ENCODE results near the gene FBXL20.

DNA sequence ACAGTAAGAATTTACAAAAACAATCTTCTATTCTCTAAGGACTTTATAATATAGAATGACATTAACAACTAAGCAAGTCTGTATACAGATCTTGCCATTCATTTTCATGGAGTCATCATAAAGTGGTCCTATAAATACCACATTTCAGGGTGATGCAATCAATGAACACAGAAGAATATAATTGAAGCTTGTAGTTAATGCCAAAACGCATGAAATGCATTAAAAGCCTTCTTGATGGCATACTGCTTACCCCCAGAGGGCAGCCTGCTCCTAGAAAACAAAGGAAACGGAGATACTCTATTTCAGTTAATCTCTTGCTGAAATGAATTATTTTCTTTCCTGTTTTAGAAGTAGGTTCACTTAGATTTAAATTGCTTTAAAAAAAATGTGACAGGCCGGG lies 130.5 kb downstream of the FBXL20 start:
- TF ChIP-seq, protein P1, sequence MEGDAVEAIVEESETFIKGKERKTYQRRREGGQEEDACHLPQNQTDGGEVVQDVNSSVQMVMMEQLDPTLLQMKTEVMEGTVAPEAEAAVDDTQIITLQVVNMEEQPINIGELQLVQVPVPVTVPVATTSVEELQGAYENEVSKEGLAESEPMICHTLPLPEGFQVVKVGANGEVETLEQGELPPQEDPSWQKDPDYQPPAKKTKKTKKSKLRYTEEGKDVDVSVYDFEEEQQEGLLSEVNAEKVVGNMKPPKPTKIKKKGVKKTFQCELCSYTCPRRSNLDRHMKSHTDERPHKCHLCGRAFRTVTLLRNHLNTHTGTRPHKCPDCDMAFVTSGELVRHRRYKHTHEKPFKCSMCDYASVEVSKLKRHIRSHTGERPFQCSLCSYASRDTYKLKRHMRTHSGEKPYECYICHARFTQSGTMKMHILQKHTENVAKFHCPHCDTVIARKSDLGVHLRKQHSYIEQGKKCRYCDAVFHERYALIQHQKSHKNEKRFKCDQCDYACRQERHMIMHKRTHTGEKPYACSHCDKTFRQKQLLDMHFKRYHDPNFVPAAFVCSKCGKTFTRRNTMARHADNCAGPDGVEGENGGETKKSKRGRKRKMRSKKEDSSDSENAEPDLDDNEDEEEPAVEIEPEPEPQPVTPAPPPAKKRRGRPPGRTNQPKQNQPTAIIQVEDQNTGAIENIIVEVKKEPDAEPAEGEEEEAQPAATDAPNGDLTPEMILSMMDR (conservative IDR thresholded peaks at IDR 0.05 in 1 of 2, IDR thresholded peaks at IDR 0.05 in 1 of 2; ENCODE audit: low read depth in 1 of 2, low read length in 2 of 2): peak; percentile 70 to 76
- TF ChIP-seq EZH2 (IDR thresholded peaks at IDR 0.05; ENCODE audit: low read length, missing control alignments): no peak

Data from fibroblast of lung (primary cell).